Measurements from ENCODE around the gene UNC119.

DNA sequence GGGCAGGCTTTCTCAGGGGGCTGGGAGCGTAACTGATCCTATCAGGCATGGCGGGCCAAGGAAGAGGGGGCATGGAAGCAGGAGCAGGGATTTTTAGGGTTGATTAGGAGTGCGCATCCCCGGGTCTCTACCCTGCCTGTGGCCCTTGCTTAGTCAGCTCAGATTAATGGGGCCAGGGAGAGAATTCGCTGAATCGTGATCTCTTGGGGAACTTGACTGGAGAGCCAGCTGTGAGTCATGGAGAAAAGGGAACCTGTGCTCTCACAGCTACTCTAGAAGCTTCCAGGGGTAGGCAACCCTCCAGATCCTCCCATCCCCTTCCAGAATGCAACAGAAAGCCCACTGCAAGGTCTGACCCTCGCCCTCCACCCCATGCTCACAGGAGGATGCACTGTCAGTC lies 42.6 kb downstream of the UNC119 start:
- TF ChIP-seq, protein P1, sequence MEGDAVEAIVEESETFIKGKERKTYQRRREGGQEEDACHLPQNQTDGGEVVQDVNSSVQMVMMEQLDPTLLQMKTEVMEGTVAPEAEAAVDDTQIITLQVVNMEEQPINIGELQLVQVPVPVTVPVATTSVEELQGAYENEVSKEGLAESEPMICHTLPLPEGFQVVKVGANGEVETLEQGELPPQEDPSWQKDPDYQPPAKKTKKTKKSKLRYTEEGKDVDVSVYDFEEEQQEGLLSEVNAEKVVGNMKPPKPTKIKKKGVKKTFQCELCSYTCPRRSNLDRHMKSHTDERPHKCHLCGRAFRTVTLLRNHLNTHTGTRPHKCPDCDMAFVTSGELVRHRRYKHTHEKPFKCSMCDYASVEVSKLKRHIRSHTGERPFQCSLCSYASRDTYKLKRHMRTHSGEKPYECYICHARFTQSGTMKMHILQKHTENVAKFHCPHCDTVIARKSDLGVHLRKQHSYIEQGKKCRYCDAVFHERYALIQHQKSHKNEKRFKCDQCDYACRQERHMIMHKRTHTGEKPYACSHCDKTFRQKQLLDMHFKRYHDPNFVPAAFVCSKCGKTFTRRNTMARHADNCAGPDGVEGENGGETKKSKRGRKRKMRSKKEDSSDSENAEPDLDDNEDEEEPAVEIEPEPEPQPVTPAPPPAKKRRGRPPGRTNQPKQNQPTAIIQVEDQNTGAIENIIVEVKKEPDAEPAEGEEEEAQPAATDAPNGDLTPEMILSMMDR (IDR thresholded peaks at IDR 0.05; ENCODE audit: poor library complexity, severe bottlenecking) = no peak
- TF ChIP-seq SMC3 (conservative IDR thresholded peaks at IDR 0.05; ENCODE audit: poor library complexity) = no peak
- TF ChIP-seq, protein P2, sequence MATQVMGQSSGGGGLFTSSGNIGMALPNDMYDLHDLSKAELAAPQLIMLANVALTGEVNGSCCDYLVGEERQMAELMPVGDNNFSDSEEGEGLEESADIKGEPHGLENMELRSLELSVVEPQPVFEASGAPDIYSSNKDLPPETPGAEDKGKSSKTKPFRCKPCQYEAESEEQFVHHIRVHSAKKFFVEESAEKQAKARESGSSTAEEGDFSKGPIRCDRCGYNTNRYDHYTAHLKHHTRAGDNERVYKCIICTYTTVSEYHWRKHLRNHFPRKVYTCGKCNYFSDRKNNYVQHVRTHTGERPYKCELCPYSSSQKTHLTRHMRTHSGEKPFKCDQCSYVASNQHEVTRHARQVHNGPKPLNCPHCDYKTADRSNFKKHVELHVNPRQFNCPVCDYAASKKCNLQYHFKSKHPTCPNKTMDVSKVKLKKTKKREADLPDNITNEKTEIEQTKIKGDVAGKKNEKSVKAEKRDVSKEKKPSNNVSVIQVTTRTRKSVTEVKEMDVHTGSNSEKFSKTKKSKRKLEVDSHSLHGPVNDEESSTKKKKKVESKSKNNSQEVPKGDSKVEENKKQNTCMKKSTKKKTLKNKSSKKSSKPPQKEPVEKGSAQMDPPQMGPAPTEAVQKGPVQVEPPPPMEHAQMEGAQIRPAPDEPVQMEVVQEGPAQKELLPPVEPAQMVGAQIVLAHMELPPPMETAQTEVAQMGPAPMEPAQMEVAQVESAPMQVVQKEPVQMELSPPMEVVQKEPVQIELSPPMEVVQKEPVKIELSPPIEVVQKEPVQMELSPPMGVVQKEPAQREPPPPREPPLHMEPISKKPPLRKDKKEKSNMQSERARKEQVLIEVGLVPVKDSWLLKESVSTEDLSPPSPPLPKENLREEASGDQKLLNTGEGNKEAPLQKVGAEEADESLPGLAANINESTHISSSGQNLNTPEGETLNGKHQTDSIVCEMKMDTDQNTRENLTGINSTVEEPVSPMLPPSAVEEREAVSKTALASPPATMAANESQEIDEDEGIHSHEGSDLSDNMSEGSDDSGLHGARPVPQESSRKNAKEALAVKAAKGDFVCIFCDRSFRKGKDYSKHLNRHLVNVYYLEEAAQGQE (IDR thresholded peaks at IDR 0.05; ENCODE audit: borderline replicate concordance) = no peak
- no peak for TF ChIP-seq POLR2AphosphoS5 (IDR thresholded peaks at IDR 0.05)
- no peak for TF ChIP-seq EP300 (conservative IDR thresholded peaks at IDR 0.05; ENCODE audit: poor library complexity, severe bottlenecking)

Data from neural cell (in vitro differentiated cells).